Activated CD4-positive, alpha-beta memory T cell treated with anti-CD3 and anti-CD28 coated beads for 36 hours (primary cell): ENCODE measurements around the gene METTL23. TPM values are rescaled to one million over a fixed set of nuclear protein-coding genes. Genes with fewer than 3 reads are reported as not detected.
"Not testable (repeated sequence)": the region's sequence is repeated elsewhere in the genome, so short reads cannot be mapped to it uniquely, and the experiment has no call there.

Experiments
- CTCF ChIA-PET: fragments of 350-600 bp; sonication (Branson Sonifier 250); formaldehyde crosslinking; loops from one replicate; lab custom pipeline; 2021; ENCODE audit warnings: antibody characterized with exemption, inconsistent platforms; lab: Charles Lee
- POLR2A ChIA-PET: fragments of 350-600 bp; sonication (Branson Sonifier 250); formaldehyde crosslinking; loops from one replicate; lab custom pipeline; 2021; ENCODE audit warnings: antibody characterized with exemption; lab: Charles Lee
- DNase-seq: peaks from one replicate; pipeline ENCODE4 v3.0.0-alpha.2; 2020
- H3K27ac Mint-ChIP-seq: one replicate; pipeline ENCODE4 v1.8.0; 2021; ENCODE audit warnings: mixed read lengths
- H3K27me3 Mint-ChIP-seq: one replicate; pipeline ENCODE4 v1.8.0; 2021; ENCODE audit warnings: mixed read lengths
- H3K36me3 Mint-ChIP-seq: one replicate; pipeline ENCODE4 v1.8.0; 2021; ENCODE audit warnings: mixed read lengths
- H3K4me1 Mint-ChIP-seq: one replicate; pipeline ENCODE4 v1.8.0; 2021; ENCODE audit warnings: low read depth, mixed read lengths
- H3K4me3 Mint-ChIP-seq: one replicate; pipeline ENCODE4 v1.8.0; 2021; ENCODE audit warnings: mild to moderate bottlenecking, mixed read lengths
- H3K9me3 Mint-ChIP-seq: one replicate; pipeline ENCODE4 v1.8.0; 2021; ENCODE audit warnings: mixed read lengths
- intact Hi-C: fragments of 100-400 bp; cut with micrococcal nuclease; formaldehyde crosslinking; loops from one replicate; pipeline ENCODE4 v1.15.1; 2023
- total RNA-seq, 2 experiments: library from RNA; stranded (reverse); gene quantifications; one replicate each; pipeline ENCODE4 v1.2.3, GENCODE V29; 2021

METTL23 gene
- total RNA-seq, 2 experiments from 2014 or later, result 29.1 to 29.2 TPM

DNA sequence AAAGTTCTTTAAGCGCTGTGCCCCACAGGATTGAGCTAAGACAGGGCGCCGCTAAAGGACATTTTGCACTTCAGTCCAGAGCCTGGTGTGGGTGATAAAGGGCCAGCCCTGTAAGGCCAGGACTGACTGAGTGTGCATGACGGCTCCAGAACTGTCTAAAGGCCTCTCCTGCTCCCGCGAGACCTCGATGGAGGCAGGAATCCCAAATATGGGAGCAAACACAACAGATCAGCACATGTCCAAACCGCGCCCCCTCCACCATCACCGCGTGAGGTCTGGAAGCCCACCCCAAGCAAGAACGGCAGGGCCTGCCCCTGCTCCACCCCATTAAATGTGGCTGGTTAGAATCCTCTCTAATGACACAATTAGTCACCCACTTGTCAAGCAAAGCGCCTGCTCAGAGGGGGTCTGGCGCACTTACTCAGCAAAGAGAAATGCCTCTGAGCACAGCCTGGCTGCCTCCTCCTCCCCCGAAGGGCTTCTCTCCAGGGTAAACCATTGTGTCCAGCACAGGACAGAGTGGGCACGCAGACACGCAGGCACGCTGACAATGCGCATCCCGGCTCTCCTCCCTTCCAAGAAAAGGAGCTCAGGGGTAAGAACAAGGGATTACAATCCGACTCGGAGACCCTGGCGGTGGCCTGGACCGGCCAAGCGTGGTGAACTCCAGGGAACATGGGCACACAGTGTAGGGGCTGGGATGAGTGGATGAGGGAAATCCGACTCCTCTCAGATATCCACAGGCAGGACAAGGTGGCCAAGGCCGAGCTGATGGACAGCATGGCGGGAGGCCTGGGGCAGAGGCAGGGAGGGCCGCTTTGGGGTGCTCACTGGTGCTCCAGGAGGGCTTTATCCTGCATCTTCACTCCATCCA lies 17.3 kb upstream of the METTL23 start:
- Mint-ChIP-seq H3K4me1 (peaks cover 8% of the 10 kb centered on the region), H3K27ac (no peak overlapping the region), H3K27me3 (no peaks in the 10 kb centered on the region), H3K36me3 (peaks cover 12% of the 10 kb centered on the region), H3K4me3 (peak overlapping the region; percentile 61), H3K9me3 (no peaks in the 10 kb centered on the region)
- DNase-seq, result no peak
- POLR2A ChIA-PET, result interaction anchor here (1.1 kb wide), 1 partner anchor 149 kb away, joined by 5 read pairs; no protein-coding TSS in a partner anchor
- intact Hi-C loops, result no loop called here
- CTCF ChIA-PET, result no interaction called here

DNA sequence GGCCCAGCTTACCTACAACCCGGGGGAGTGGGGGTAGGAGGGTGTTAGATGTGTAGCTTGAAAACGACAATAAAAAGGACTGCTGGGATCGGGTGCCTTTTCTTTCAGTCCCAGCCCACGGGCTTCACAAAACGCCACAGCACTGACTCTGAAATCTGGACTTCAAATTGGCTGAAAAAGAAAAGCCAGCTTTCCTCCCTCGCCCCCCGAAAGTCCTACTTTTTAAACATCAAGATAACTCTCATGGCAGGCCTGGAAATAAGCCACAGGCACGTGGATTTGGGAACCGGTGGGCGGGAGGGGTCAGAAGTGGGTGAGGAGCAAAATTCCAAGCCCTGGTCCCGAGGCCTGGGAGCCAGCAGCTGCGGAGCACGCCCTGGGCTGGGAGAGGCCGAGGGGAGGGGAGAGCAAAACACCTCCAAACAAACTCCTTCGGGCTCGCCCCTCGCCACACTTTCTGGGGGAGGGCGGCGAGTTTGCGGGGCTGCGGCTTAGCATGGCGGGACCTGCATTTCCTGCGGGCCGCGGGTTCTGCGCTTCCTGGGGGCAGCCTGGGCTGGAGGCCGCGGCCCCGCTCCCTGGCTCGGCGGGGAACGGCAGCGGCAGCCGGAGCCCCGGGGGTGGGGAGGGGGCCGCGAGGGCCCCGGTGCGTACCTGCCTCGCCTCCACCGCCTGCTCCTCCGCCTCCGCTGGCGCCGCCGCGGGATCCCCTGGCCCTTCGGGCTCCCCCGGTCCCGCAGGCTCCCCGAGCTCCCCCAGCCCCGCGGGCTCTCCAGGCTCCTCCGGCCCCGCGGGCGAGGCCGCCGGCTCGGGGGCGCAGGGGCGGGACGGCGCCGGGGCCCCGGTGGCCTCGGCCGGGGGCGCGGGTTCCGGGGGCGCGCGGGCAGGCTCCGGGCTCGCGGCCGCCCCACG lies 16.4 kb upstream of the METTL23 start:
- CTCF ChIA-PET, result not testable (repeated sequence)
- POLR2A ChIA-PET, result interaction anchor here (1.1 kb wide), 1 partner anchor 150 kb away, joined by 5 read pairs; no protein-coding TSS in a partner anchor

DNA sequence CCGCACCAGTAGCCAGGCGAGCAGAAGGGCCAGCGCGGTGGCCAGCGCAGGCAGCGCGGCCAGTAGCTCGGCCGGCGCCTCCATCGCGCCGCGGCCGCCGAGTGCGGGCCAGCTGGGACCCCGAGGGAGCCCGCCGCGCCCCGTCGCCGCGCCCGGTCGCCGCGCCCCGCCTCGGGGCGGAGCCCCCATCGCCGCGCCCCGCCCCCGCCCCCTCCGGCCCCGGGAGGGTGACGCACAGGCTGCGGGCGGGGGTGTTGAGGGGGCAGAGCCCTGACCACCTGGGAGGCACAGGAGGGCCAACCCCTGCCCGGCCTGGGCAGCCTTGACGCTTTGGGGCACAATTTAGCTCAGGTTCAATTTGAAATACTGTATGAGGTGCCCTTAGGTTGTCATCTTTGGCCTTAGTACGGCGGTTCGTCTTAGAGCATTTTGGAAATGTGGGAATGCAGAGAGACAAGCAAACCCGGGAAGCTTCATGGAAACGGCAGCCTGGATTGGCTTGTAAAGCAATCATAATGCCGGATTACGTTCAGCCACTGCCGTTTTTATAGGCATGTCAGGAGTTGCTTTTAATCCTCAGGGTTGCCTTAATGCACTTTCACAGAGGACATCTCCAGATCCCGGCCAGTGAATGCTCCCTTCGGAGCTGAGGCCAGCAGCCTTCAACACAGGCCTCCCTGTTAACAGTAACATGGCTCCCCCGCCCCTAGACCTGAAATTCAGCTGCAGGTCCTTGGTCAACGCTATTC lies 15.6 kb upstream of the METTL23 start, which contains the start of gene MXRA7:
Gene MXRA7, minus strand, starts transcription at position 103 of the 749 bp plus-strand sequence. Its CDS starts 19 bp downstream, at position 84.
- intact Hi-C loops, result no loop called here
- H3K4me3 Mint-ChIP-seq, result peak within 1 kb of the TSS; percentile 62
- H3K4me1 Mint-ChIP-seq, result peaks cover 20% of the 10 kb centered on the region
- H3K36me3 Mint-ChIP-seq, result peaks cover 15% of the 10 kb centered on the region
- CTCF ChIA-PET, result interaction anchor here (1.7 kb wide), 1 partner anchor 87 kb away, joined by 5 read pairs; no protein-coding TSS in a partner anchor
- no peaks in the 10 kb centered on the region for H3K9me3 Mint-ChIP-seq
- H3K27me3 Mint-ChIP-seq, result no peaks in the 10 kb centered on the region
- POLR2A ChIA-PET, result no interaction called here
- peak; percentile 71 for DNase-seq
- H3K27ac Mint-ChIP-seq, result no peak within 1 kb of the TSS

More for the DNA sequence above, 16.4 kb upstream of the METTL23 start:
- Mint-ChIP-seq H3K4me3 (peak overlapping the region; percentile 61), H3K4me1 (peaks cover 12% of the 10 kb centered on the region), H3K36me3 (peaks cover 12% of the 10 kb centered on the region)
- H3K27me3 Mint-ChIP-seq, intact Hi-C loops, H3K9me3 Mint-ChIP-seq, H3K27ac Mint-ChIP-seq: not testable (repeated sequence)
- DNase-seq, result peak; percentile 25

DNA sequence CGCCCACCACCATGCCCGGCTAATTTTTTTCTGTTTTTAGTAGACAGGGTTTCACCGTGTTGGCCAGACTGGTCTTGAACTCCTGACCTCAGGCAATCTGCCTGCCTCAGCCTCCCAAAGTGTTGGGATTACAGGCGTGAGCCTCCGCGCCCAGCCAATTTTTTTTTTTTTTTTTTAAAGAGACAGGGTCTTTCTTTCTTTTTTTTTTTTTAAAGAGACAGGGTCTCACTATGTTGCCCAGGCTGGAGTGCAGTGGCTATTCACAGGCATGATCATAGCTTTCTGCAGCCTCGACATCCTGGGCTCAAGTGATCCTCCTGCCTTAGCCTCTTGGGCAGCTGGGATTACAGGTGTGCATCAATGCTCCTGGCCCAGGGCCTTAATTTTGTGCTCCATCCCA lies 14.3 kb upstream of the METTL23 start:
- Mint-ChIP-seq H3K36me3 (peaks cover 27% of the 10 kb centered on the region), H3K4me1 (peaks cover 29% of the 10 kb centered on the region)
- H3K27ac Mint-ChIP-seq, H3K27me3 Mint-ChIP-seq, H3K9me3 Mint-ChIP-seq, H3K4me3 Mint-ChIP-seq, intact Hi-C loops, DNase-seq: not testable (repeated sequence)
- ChIA-PET POLR2A (interaction anchor here (0.9 kb wide), 1 partner anchor 11 kb away, joined by 3 read pairs; no protein-coding TSS in a partner anchor), CTCF (interaction anchor here (0.6 to 1.7 kb wide), 2 partner anchors 13 to 88 kb away, joined by 3 to 5 read pairs; no protein-coding TSS in a partner anchor)

DNA sequence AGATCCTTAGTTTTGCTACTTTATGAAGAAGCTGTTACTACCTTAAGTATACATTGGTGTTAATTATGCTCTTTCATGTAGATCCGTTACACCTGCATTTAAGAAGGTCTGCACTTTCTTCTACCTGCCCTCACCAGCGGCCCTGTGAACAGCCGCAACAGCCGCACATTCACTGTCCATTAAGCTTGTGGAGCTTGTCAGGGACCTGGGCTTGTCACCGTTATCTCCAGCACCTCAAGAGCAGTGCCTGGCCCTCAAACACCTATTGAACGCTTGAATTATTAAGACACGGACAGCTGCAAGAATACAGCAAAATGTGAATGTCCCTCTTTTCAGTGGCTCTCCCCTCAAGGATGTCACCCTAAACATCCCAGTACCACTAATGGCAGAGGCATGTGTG lies 12.9 kb upstream of the METTL23 start:
- Mint-ChIP-seq H3K4me1 (peaks cover 29% of the 10 kb centered on the region), H3K36me3 (peaks cover 35% of the 10 kb centered on the region), H3K4me3 (no peak overlapping the region), H3K27ac (no peak overlapping the region), H3K9me3 (no peaks in the 10 kb centered on the region), H3K27me3 (no peaks in the 10 kb centered on the region)
- intact Hi-C loops, result loop anchor here (2.0 kb wide), 1 partner anchor 43 kb away; no protein-coding TSS in a partner anchor
- POLR2A ChIA-PET, result interaction anchor here (1.2 to 1.3 kb wide), 2 partner anchors 10 to 24 kb away, joined by 3 read pairs; partner anchors contain the start of gene MFSD11
- CTCF ChIA-PET, result interaction anchor here (0.8 to 3.9 kb wide), 14 partner anchors 10 to 191 kb away, joined by 3 to 21 read pairs (median 6); partner anchors contain the start of genes JMJD6 and MFSD11
- no peak for DNase-seq

DNA sequence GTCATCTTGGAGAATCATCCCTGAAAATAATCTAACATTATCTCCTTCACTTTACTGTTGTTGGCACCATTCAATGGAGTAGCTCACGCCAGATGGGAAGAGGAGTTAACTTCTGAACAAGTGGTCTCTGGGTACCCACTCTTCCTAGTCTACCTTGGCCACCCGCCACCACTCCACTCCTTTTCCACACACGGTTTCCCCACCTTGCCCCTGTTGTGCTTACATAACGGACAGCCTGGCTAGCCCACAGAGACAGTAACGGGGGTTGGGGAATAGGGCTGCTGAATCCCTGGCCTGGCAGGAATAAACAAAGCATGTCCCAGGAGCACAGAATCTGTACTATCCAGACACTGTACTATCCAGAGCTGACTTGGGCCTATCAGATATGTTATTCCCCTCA lies 12.3 kb upstream of the METTL23 start:
- no peak overlapping the region for H3K27ac Mint-ChIP-seq
- intact Hi-C loops, result loop anchor here (2.0 kb wide), 1 partner anchor 44 kb away; no protein-coding TSS in a partner anchor
- no peak overlapping the region for H3K4me3 Mint-ChIP-seq
- H3K9me3 Mint-ChIP-seq, result no peaks in the 10 kb centered on the region
- H3K36me3 Mint-ChIP-seq, result peaks cover 38% of the 10 kb centered on the region
- ChIA-PET POLR2A (no interaction called here), CTCF (interaction anchor here (0.6 to 3.9 kb wide), 17 partner anchors 10 to 191 kb away, joined by 3 to 21 read pairs (median 5); partner anchors contain the start of genes JMJD6 and MFSD11)
- peaks cover 29% of the 10 kb centered on the region for H3K4me1 Mint-ChIP-seq
- no peaks in the 10 kb centered on the region for H3K27me3 Mint-ChIP-seq
- DNase-seq, result no peak

DNA sequence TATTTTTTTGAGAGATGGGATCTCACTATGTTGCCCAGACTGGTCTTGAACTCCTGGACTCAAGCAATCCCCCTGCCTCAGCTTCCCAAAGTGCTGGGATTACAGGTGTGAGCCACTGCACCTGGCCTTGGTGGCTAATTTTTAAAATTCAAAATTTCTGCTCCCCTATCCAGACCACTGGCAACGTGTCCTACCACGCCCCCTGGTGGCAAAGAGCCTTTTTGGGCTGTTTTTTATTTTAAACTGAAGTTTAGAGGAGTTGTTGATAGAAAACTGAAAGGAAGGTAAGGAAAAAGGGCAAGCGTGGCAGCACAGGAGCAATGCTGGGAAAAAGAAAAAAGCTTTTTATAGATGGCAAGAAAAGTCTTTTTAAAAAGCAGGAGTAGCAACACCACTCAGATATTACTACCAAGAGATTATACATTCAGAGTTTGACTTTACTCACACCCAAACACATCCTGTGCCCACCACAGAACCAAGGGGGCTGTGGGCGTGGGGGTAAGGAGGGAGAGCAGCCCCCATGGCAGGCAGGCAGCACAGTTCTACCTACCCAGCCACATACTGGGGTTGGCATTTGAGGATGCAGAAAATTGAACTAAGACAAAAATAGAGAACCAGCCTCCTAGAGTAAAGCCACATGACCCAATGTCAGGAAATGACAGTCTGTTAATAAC lies 11.7 kb upstream of the METTL23 start:
- Mint-ChIP-seq H3K9me3 (no peaks in the 10 kb centered on the region), H3K27me3 (no peaks in the 10 kb centered on the region), H3K4me3 (no peak overlapping the region), H3K36me3 (peaks cover 42% of the 10 kb centered on the region), H3K4me1 (peaks cover 29% of the 10 kb centered on the region), H3K27ac (peak overlapping the region; percentile 24)
- ChIA-PET CTCF (interaction anchor here (0.6 to 3.9 kb wide), 13 partner anchors 9 to 192 kb away, joined by 3 to 21 read pairs (median 6); partner anchors contain the start of gene JMJD6), POLR2A (no interaction called here)
- peak; percentile 79 for DNase-seq
- intact Hi-C loops, result loop anchor here (2.0 kb wide), 1 partner anchor 44 kb away; no protein-coding TSS in a partner anchor

DNA sequence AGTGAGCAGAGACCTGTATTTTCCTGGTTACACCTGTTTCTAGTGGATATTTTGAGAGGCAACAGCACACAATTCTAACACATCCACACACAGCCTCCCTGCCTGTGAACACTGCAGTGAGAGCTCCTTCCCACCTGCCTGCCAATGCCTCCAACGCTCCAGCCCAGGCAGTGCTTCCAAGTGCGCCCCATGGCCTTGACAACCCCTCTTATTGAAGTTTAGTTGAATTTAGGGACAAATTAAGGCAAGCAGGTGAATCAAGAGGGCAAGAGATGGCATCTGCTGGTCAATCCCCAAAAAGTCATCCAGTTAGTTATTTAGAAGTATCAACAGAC lies 11.2 kb upstream of the METTL23 start:
- H3K27me3 Mint-ChIP-seq, result no peaks in the 10 kb centered on the region
- no peaks in the 10 kb centered on the region for H3K9me3 Mint-ChIP-seq
- POLR2A ChIA-PET, result interaction anchor here (2.1 kb wide), 1 partner anchor 10 kb away, joined by 13 read pairs; the partner anchor contains the start of genes JMJD6 and METTL23
- H3K27ac Mint-ChIP-seq, result no peak overlapping the region
- CTCF ChIA-PET, result interaction anchor here (0.6 to 3.9 kb wide), 8 partner anchors 9 to 192 kb away, joined by 3 to 21 read pairs (median 8); partner anchors contain the start of gene JMJD6
- no peak for DNase-seq
- peaks cover 45% of the 10 kb centered on the region for H3K36me3 Mint-ChIP-seq
- peaks cover 29% of the 10 kb centered on the region for H3K4me1 Mint-ChIP-seq
- intact Hi-C loops, result loop anchor here (2.0 kb wide), 1 partner anchor 45 kb away; no protein-coding TSS in a partner anchor
- H3K4me3 Mint-ChIP-seq, result no peak overlapping the region

DNA sequence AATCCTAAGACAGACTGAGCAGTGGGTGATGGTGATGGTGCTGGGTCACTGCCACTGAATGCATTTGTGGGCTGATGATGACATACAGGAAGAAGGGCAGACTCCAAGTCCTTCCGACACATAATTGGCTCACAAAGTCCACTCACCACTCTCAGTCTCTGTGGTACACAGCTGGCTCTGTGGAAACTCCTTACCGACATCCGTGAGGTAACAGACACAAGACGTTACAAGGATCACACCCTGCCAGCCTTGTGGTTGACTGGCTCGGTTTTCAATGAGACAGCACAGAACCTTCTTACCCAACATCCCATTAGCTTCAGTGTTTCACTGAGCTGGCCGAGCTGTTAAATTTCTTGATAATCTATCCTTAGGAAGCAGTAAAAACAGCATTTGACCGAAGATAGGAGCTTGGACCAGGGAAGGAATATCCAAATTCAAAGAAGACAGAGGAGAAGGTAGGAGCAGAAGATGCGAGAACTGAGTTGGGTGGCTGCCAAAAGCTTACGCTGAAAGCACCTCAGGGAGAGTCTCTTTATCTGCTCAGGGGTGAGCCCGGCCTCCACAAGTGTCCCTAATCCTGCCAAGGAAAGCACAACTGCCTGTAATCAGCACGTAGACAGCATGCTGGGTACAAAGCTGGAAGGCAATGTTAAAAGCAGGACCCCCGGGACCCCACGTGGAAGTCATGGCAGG lies 10.3 kb upstream of the METTL23 start:
- no peaks in the 10 kb centered on the region for H3K9me3 Mint-ChIP-seq
- no peak overlapping the region for H3K4me3 Mint-ChIP-seq
- ChIA-PET CTCF (interaction anchor here (0.9 to 3.9 kb wide), 5 partner anchors 8 to 193 kb away, joined by 3 to 16 read pairs (median 9); partner anchors contain the start of genes JMJD6 and METTL23), POLR2A (interaction anchor here (2.1 kb wide), 1 partner anchor 9 kb away, joined by 13 read pairs; the partner anchor contains the start of genes JMJD6 and METTL23)
- peaks cover 26% of the 10 kb centered on the region for H3K4me1 Mint-ChIP-seq
- peaks cover 51% of the 10 kb centered on the region for H3K36me3 Mint-ChIP-seq
- no peaks in the 10 kb centered on the region for H3K27me3 Mint-ChIP-seq
- DNase-seq, result peak; percentile 64
- intact Hi-C loops, result no loop called here
- H3K27ac Mint-ChIP-seq, result peak overlapping the region; percentile 71
